Hepatocyte (in vitro differentiated cells): ENCODE data around the gene REXO1. TPM values are rescaled to one million over a fixed set of nuclear protein-coding genes. Genes with fewer than 3 reads are reported as not detected.

Source experiments
- DNase-seq: peaks from one replicate; pipeline ENCODE4 v3.0.0-alpha.2; 2016; ENCODE audit warnings: low spot score
- H2AFZ ChIP-seq: fragments of 200-600 bp; sonication (generic); 2 replicates; pipeline ENCODE4 v1.6.0; 2016; ENCODE audit warnings: antibody characterized with exemption, mild to moderate bottlenecking
- H3K27ac ChIP-seq: fragments of 200-600 bp; sonication (generic); 2 replicates; pipeline ENCODE4 v1.5.1; 2016; ENCODE audit warnings: mild to moderate bottlenecking
- H3K27me3 ChIP-seq: fragments of 200-600 bp; sonication (generic); 2 replicates; pipeline ENCODE4 v1.6.1; 2016
- H3K36me3 ChIP-seq: fragments of 200-600 bp; sonication (generic); replicated peaks from 2 replicates; pipeline ENCODE4 v1.5.1; 2016; ENCODE audit warnings: low read depth; ENCODE audit not compliant: insufficient read depth
- H3K4me1 ChIP-seq: fragments of 200-600 bp; sonication (generic); 2 replicates; pipeline ENCODE4 v1.5.1; 2016; ENCODE audit warnings: mild to moderate bottlenecking, moderate library complexity; ENCODE audit not compliant: insufficient read depth
- H3K4me2 ChIP-seq: fragments of 200-600 bp; sonication (generic); 2 replicates; pipeline ENCODE4 v1.6.0; 2016
- H3K4me3 ChIP-seq: fragments of 200-600 bp; sonication (generic); 2 replicates; pipeline ENCODE4 v1.5.1; 2016; ENCODE audit warnings: mild to moderate bottlenecking
- H3K79me2 ChIP-seq: fragments of 200-600 bp; sonication (generic); 2 replicates; pipeline ENCODE4 v1.6.0; 2017; ENCODE audit warnings: mild to moderate bottlenecking
- H3K9me2 ChIP-seq: fragments of 200-600 bp; sonication (generic); replicated peaks from 2 replicates; pipeline ENCODE4 v1.6.0; 2017; ENCODE audit warnings: mild to moderate bottlenecking; ENCODE audit not compliant: insufficient read depth
- H3K9me3 ChIP-seq: fragments of 200-600 bp; sonication (generic); 2 replicates; pipeline ENCODE4 v1.5.1; 2016; ENCODE audit warnings: low read depth, mild to moderate bottlenecking
- H4K20me1 ChIP-seq: fragments of 200-600 bp; sonication (generic); 2 replicates; pipeline ENCODE4 v1.6.0; 2016; ENCODE audit warnings: mild to moderate bottlenecking; ENCODE audit not compliant: insufficient read depth, poor library complexity, severe bottlenecking
- EZH2 ChIP-seq: fragments of 200-600 bp; sonication (generic); IDR thresholded peaks from 2 replicates; pipeline ENCODE4 v1.6.1; 2016; ENCODE audit warnings: antibody characterized with exemption, mild to moderate bottlenecking, borderline replicate concordance
- EZH2phosphoT487 ChIP-seq: fragments of 200-600 bp; sonication (generic); IDR thresholded peaks from one replicate; pipeline ENCODE4 v1.6.1; 2018; ENCODE audit warnings: antibody characterized with exemption, mild to moderate bottlenecking, low read depth, moderate library complexity; ENCODE audit not compliant: unreplicated experiment, severe bottlenecking
- WGBS: methylation state at CpG from one replicate; pipeline ENCODE4 v1.1.6; 2016; ENCODE audit warnings: low lambda C conversion rate; ENCODE audit errors: missing lambda C conversion rate; 5-methylcytosine and 5-hydroxymethylcytosine counted together
- polyA plus RNA-seq: library from polyadenylated mRNA; unstranded; fragments of >200 nt; fragmentation: Nextera tagmentation; extraction: Ambion mirVana; gene quantifications from 2 replicates; pipeline ENCODE4 v1.2.1, GENCODE V29; 2016
- total RNA-seq: library from RNA; depleted of rRNA; stranded (reverse); fragments of >200 nt; gene quantifications from 2 replicates; pipeline ENCODE4 v1.2.3, GENCODE V29; 2014
- TF ChIP-seq, protein P1 (sequence below): fragments of 200-600 bp; sonication (generic); IDR thresholded peaks from 2 replicates; pipeline ENCODE4 v1.5.1; 2016; ENCODE audit warnings: antibody characterized with exemption, mild to moderate bottlenecking; ENCODE audit not compliant: poor library complexity

The REXO1 gene
- total and polyA plus RNA-seq, 2 experiments from 2014 or later, result 13.4 to 22.8 TPM

DNA sequence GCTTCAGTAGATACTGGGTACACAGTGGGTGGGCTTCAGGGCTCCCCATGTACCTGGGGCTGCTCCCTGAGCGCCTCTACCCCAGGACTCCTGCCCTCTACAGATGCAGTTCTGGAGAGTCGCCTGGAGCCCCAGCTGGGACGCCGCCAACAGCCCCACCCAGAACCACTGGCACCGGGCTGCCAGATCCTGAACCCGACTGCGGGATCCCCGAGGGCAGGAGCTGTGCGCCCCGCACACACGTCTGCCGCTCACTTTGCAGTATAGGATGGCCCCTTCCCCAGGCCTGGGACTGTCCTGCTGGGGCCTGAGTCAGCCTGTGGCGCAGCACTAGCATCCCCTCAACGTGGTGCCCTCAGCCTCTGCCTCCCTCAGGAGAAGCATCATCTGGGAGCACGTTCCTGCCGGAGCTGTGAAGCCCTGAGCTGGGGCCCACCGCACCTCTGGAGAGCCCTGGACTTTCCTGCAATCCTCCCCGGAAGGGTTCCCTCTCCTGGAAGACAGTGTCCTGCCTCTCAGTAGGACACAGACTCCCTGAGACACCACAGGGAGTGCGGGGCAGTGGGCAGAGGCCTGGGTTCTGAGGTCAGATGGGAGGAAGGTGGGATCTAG, 3.7 kb downstream of the REXO1 start:
- Histone ChIP-seq H3K4me2 (no peak overlapping the region), H2AFZ (no peak overlapping the region), H3K9me3 (no peaks in the 10 kb centered on the region), H3K36me3 (no peaks in the 10 kb centered on the region), H3K4me3 (no peak overlapping the region), H4K20me1 (peaks cover 81% of the 10 kb centered on the region), H3K27ac (no peak overlapping the region), H3K79me2 (peaks cover 84% of the 10 kb centered on the region), H3K9me2 (no peaks in the 10 kb centered on the region), H3K27me3 (no peaks in the 10 kb centered on the region), H3K4me1 (peaks cover 10% of the 10 kb centered on the region)
- 93% methylated on average over 18 of the region's 19 CpGs for WGBS
- DNase-seq, result no peak
- TF ChIP-seq EZH2phosphoT487, result no peak
- no peak for TF ChIP-seq EZH2
- TF ChIP-seq, protein P1, sequence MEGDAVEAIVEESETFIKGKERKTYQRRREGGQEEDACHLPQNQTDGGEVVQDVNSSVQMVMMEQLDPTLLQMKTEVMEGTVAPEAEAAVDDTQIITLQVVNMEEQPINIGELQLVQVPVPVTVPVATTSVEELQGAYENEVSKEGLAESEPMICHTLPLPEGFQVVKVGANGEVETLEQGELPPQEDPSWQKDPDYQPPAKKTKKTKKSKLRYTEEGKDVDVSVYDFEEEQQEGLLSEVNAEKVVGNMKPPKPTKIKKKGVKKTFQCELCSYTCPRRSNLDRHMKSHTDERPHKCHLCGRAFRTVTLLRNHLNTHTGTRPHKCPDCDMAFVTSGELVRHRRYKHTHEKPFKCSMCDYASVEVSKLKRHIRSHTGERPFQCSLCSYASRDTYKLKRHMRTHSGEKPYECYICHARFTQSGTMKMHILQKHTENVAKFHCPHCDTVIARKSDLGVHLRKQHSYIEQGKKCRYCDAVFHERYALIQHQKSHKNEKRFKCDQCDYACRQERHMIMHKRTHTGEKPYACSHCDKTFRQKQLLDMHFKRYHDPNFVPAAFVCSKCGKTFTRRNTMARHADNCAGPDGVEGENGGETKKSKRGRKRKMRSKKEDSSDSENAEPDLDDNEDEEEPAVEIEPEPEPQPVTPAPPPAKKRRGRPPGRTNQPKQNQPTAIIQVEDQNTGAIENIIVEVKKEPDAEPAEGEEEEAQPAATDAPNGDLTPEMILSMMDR, result no peak

DNA sequence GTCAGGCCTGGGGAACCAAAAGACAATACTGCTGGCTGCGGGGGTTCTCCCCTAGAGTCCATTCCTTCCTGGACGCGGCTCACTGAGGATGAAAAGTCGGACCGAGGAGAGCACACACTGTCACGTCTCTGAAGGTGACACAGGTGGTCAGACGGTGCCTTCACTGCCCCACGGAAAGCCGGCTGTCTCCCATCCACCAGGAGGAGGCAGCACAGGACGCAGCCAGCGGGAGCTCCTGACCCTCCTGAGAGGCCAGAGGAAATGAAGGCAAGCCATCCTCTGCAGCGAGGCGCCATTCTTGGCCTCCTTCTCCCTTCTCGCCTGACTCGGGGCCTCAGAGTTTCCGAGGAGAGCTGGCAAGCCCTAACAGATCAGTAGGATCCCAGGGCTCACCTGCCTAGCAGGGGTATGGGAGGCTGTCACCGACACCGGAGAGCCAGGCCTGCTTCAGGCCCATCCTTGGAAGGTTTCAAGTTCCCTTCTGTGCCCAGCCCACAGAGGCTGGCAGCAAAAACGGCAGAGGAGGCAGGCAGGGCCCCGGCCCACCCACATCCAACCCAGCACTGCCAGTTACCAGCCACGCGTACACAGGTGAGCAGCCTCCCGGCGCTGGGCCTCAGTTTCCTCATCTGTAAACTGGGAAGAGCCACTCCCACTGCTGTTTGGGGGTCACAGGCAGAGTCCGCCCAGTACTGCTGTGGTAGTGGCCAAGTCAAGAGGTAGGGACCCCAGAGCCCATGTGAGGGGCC, 4.5 kb downstream of the REXO1 start:
- DNase-seq, result no peak
- H3K4me1 ChIP-seq, result peaks cover 10% of the 10 kb centered on the region
- H3K9me2 ChIP-seq, result no peaks in the 10 kb centered on the region
- H2AFZ ChIP-seq, result no peak overlapping the region
- H4K20me1 ChIP-seq, result peaks cover 88% of the 10 kb centered on the region
- no peaks in the 10 kb centered on the region for H3K9me3 ChIP-seq
- no peaks in the 10 kb centered on the region for H3K36me3 ChIP-seq
- 89% methylated on average over 25 of the region's 25 CpGs for WGBS
- TF ChIP-seq EZH2phosphoT487, result no peak
- TF ChIP-seq EZH2, result no peak
- no peak overlapping the region for H3K27ac ChIP-seq
- no peaks in the 10 kb centered on the region for H3K27me3 ChIP-seq
- no peak overlapping the region for H3K4me3 ChIP-seq
- H3K79me2 ChIP-seq, result peaks cover 90% of the 10 kb centered on the region
- no peak overlapping the region for H3K4me2 ChIP-seq

DNA sequence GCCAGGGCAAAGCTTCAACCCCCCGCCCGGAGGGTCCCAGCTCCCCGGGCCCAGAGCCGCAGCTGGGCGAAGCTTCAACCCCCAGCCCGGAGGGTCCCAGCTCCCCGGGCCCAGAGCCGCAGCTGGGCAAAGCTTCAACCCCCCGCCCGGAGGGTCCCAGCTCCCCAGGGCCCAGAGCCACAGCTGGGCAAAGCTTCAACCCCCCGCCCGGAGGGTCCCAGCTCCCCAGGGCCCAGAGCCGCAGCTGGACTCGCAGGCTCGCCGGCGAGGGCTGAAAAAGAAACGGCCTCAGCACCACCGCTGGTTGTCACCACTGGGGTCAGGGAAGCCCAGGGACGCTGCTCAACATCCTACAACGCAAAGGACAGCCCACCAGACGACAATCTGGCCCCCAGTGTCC, 5.2 kb downstream of the REXO1 start:
- Histone ChIP-seq H4K20me1 (peaks cover 90% of the 10 kb centered on the region), H3K27ac (no peak overlapping the region), H3K9me3 (no peaks in the 10 kb centered on the region), H3K27me3 (no peaks in the 10 kb centered on the region), H3K36me3 (no peaks in the 10 kb centered on the region), H3K4me1 (peaks cover 10% of the 10 kb centered on the region), H3K4me3 (no peak overlapping the region), H3K4me2 (no peak overlapping the region), H3K9me2 (no peaks in the 10 kb centered on the region), H3K79me2 (peaks cover 97% of the 10 kb centered on the region), H2AFZ (no peak overlapping the region)
- WGBS, result 95% methylated on average over 10 of the region's 22 CpGs
- no peak for DNase-seq
- TF ChIP-seq, protein P1, result no peak
- TF ChIP-seq EZH2 (no peak), EZH2phosphoT487 (no peak)
